Osteoblast (primary cell): Measurements from ENCODE around the gene TTPAL. TPM values are rescaled to one million over a fixed set of nuclear protein-coding genes. Genes with fewer than 3 reads are reported as not detected.
A peak's percentile ranks its signal among the peaks of the same experiment; 100 is the strongest.

Source experiments
- DNase-seq: peaks from one replicate; pipeline ENCODE4 v3.0.0; 2011; ENCODE audit warnings: low spot score, mixed read lengths; ENCODE audit not compliant: insufficient read length; ENCODE audit errors: missing footprints
- H2AFZ ChIP-seq: 2 replicates; pipeline ENCODE4 v1.6.0; 2011; ENCODE audit warnings: mild to moderate bottlenecking, low read length
- H3K27ac ChIP-seq: 2 replicates; pipeline ENCODE4 v1.5.1; 2011; ENCODE audit warnings: mild to moderate bottlenecking, low read depth, low read length, moderate library complexity
- H3K27me3 ChIP-seq: 2 replicates; pipeline ENCODE4 v1.6.0; 2012; ENCODE audit warnings: mild to moderate bottlenecking, control low read depth, inconsistent platforms, low read length, moderate library complexity; ENCODE audit not compliant: insufficient read depth
- H3K36me3 ChIP-seq: 2 replicates; pipeline ENCODE4 v1.5.1; 2011; ENCODE audit warnings: mild to moderate bottlenecking, low read length, control low read depth, moderate library complexity; ENCODE audit not compliant: insufficient read depth
- H3K4me1 ChIP-seq: 2 replicates; pipeline ENCODE4 v1.5.1; 2011; ENCODE audit warnings: mild to moderate bottlenecking, low read length, control low read depth, moderate library complexity; ENCODE audit not compliant: insufficient read depth
- H3K4me2 ChIP-seq: 2 replicates; pipeline ENCODE4 v1.6.0; 2011; ENCODE audit warnings: mild to moderate bottlenecking, low read length; ENCODE audit not compliant: insufficient read depth
- H3K4me3 ChIP-seq: fragments of 200-600 bp; sonication (generic); 3 replicates; pipeline ENCODE4 v1.5.1; 2012; ENCODE audit warnings: mild to moderate bottlenecking, low read length, inconsistent platforms; ENCODE audit not compliant: insufficient read depth
- H3K79me2 ChIP-seq: 2 replicates; pipeline ENCODE4 v1.6.0; 2012; ENCODE audit warnings: mild to moderate bottlenecking, low read length, control low read depth, inconsistent platforms; ENCODE audit not compliant: insufficient read depth
- H3K9me3 ChIP-seq: 2 replicates; pipeline ENCODE4 v1.5.1; 2011; ENCODE audit warnings: low read depth, low read length, control low read depth
- H4K20me1 ChIP-seq: 2 replicates; pipeline ENCODE4 v1.6.0; 2012; ENCODE audit warnings: mild to moderate bottlenecking, low read length, control low read depth; ENCODE audit not compliant: insufficient read depth
- CTCF ChIP-seq: IDR thresholded peaks from 2 replicates; pipeline ENCODE4 v1.5.1; 2011; ENCODE audit warnings: mild to moderate bottlenecking, low read depth, low read length, moderate library complexity; ENCODE audit errors: extremely low read depth
- total RNA-seq: library from RNA; depleted of rRNA; stranded (reverse); fragments of >200 nt; gene quantifications from 2 replicates; pipeline ENCODE4 v1.2.3, GENCODE V29; 2012

TTPAL gene
- total RNA-seq, 1 donor = 12.7 TPM

- no peak for DNase-seq
These were observed 12.2 kb upstream of the TTPAL start for GRCh38 chr20:44463466-44463865.

GRCh38 chr20:44464514-44464913 is 11.2 kb upstream of the TTPAL start:
- DNase-seq = no peak
- H4K20me1 ChIP-seq = no peaks in the 10 kb centered on the region
- H3K36me3 ChIP-seq = no peaks in the 10 kb centered on the region
- H3K4me3 ChIP-seq = no peak overlapping the region
- H2AFZ ChIP-seq = no peak overlapping the region
- no peak overlapping the region for H3K27ac ChIP-seq
- no peaks in the 10 kb centered on the region for H3K9me3 ChIP-seq
- H3K4me1 ChIP-seq = peaks cover 10% of the 10 kb centered on the region
- H3K79me2 ChIP-seq = no peaks in the 10 kb centered on the region
- no peaks in the 10 kb centered on the region for H3K27me3 ChIP-seq
- H3K4me2 ChIP-seq = no peak overlapping the region
- TF ChIP-seq CTCF = no peak

More at GRCh38 chr20:44463466-44463865, 12.2 kb upstream of the TTPAL start:
- TF ChIP-seq CTCF = no peak
- H3K27ac ChIP-seq = no peak overlapping the region
- no peak overlapping the region for H3K4me2 ChIP-seq
- H3K9me3 ChIP-seq = no peaks in the 10 kb centered on the region
- no peaks in the 10 kb centered on the region for H3K27me3 ChIP-seq
- no peak overlapping the region for H3K4me3 ChIP-seq
- H3K4me1 ChIP-seq = peaks cover 10% of the 10 kb centered on the region
- no peak overlapping the region for H2AFZ ChIP-seq
- no peaks in the 10 kb centered on the region for H3K79me2 ChIP-seq
- H4K20me1 ChIP-seq = no peaks in the 10 kb centered on the region
- no peaks in the 10 kb centered on the region for H3K36me3 ChIP-seq

- Histone ChIP-seq H3K4me3 (no peak overlapping the region), H2AFZ (no peak overlapping the region), H3K79me2 (no peaks in the 10 kb centered on the region), H4K20me1 (no peaks in the 10 kb centered on the region), H3K4me2 (no peak overlapping the region), H3K9me3 (no peaks in the 10 kb centered on the region), H3K4me1 (peaks cover 10% of the 10 kb centered on the region), H3K27ac (no peak overlapping the region), H3K27me3 (no peaks in the 10 kb centered on the region), H3K36me3 (no peaks in the 10 kb centered on the region)
- no peak for DNase-seq
- no peak for TF ChIP-seq CTCF
These were observed 10.6 kb upstream of the TTPAL start for GRCh38 chr20:44465001-44465560.

GRCh38 chr20:44467289-44467883 is 8.3 kb upstream of the TTPAL start:
- Histone ChIP-seq H2AFZ (peak overlapping the region; percentile 68), H3K4me2 (peak overlapping the region; percentile 64), H4K20me1 (no peaks in the 10 kb centered on the region), H3K79me2 (no peaks in the 10 kb centered on the region), H3K27me3 (no peaks in the 10 kb centered on the region), H3K4me3 (no peak overlapping the region), H3K27ac (no peak overlapping the region), H3K4me1 (peaks cover 10% of the 10 kb centered on the region), H3K9me3 (no peaks in the 10 kb centered on the region), H3K36me3 (no peaks in the 10 kb centered on the region)
- peak; percentile 84 for DNase-seq
- TF ChIP-seq CTCF = no peak
